ENCODE results near the gene KRTAP22-1.

DNA sequence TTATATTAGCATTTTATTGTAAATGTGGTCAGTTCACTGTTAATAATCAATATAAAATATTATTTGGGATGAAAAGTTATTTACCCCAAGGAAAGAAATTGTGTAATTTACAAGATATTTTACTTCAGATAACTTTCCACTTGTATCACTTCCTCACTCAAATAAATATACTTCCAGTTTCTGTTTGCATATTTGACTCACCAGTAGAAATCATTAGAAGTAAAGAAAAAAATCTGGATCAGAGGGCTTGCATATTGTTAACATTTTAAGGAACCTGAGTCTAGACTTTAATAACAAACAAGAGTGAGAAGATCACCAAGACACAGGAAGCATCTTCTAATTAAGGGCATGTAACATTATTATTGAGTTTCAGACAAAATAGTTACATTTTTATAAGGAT, 19.2 kb downstream of the KRTAP22-1 start:
- TF ChIP-seq, protein P1, sequence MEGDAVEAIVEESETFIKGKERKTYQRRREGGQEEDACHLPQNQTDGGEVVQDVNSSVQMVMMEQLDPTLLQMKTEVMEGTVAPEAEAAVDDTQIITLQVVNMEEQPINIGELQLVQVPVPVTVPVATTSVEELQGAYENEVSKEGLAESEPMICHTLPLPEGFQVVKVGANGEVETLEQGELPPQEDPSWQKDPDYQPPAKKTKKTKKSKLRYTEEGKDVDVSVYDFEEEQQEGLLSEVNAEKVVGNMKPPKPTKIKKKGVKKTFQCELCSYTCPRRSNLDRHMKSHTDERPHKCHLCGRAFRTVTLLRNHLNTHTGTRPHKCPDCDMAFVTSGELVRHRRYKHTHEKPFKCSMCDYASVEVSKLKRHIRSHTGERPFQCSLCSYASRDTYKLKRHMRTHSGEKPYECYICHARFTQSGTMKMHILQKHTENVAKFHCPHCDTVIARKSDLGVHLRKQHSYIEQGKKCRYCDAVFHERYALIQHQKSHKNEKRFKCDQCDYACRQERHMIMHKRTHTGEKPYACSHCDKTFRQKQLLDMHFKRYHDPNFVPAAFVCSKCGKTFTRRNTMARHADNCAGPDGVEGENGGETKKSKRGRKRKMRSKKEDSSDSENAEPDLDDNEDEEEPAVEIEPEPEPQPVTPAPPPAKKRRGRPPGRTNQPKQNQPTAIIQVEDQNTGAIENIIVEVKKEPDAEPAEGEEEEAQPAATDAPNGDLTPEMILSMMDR (IDR thresholded peaks at IDR 0.05): no peak
- no peak for TF ChIP-seq POLR2A (IDR thresholded peaks at IDR 0.05)
